HG02610 (cell line): ENCODE data around the gene TRPV5.
A peak's percentile ranks its signal among the peaks of the same experiment; 100 is the strongest.

Experiments
- ATAC-seq: cut with Tn5 transposase; IDR thresholded peaks from one replicate; pipeline ENCODE4 v1.9.1; 2021; ENCODE audit warnings: mild to moderate bottlenecking, moderate library complexity; ENCODE audit not compliant: unreplicated experiment

The TRPV5 gene

DNA sequence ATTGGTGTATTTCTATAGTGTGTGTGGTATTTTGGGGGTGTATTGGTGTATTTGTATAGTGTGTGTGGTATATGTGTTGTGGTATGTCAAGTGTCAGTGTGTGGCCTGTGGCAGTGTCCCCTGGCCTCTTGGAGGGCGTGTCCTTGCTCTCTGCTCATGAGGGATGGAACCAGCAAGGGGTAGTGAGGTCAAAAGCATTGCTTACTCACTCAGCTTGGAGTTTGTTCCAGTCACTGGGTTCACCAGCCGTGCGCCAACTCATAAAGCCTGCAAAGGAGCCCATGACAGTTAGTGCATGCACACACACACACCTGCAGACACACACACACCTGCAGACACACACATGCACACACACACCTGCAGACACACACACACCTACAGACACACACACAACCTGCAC, 43.7 kb downstream of the TRPV5 start:
- no peak for ATAC-seq

DNA sequence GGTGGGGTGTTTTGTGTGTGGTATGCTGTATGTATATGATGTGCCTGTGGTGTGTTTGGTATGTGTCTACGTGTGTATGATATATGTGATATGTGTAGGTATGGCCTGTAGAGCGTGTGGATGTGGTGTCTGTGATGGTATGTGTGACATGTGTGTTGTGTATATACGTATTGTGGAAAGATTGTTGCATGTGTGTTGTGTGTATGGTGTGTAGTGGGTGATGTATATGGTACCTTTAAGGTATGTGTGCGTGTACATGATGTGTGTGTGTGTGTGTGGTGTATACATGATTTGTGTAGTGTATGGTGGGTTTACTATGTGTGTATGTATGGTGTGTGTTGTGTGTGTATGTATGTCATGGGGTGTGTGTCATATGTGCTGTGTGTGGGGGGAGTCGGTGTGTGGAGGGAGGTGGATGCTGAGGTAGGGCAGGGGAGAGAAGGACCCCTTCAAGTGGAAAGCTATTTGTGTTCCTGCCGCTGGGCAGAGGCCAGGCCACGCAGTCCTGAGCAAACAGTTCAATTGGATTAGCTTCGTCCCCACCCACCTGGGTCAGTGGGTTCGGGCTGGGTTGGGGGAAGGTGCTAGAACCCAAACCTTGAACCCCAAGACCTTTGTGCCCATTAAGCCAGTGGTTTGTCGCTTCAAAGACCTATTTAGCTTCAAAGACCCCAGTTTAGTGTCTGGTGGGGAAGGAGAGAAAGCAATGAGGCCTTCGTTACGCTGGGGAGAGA, 46.1 kb downstream of the TRPV5 start:
- no peak for ATAC-seq

DNA sequence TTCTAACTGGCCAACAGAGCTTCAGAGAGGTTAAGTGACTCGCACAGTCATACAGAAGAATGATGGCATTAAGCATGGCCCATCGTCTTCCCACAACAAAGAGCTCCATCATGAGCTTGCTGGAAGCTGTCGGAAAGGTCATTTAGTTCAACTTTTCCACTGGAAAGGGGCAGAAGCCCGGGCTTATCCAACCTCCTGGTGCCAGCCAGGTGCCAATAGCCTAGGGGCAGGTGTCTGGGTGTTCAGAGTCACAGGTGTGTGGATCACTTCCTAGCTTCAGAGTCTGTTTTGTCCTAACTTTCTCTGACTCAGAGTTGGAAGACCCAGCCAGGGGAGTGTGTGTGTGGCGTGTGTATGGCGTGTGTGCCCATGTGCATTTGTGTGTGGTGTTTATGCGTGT, 46.7 kb downstream of the TRPV5 start:
- ATAC-seq = no peak

DNA sequence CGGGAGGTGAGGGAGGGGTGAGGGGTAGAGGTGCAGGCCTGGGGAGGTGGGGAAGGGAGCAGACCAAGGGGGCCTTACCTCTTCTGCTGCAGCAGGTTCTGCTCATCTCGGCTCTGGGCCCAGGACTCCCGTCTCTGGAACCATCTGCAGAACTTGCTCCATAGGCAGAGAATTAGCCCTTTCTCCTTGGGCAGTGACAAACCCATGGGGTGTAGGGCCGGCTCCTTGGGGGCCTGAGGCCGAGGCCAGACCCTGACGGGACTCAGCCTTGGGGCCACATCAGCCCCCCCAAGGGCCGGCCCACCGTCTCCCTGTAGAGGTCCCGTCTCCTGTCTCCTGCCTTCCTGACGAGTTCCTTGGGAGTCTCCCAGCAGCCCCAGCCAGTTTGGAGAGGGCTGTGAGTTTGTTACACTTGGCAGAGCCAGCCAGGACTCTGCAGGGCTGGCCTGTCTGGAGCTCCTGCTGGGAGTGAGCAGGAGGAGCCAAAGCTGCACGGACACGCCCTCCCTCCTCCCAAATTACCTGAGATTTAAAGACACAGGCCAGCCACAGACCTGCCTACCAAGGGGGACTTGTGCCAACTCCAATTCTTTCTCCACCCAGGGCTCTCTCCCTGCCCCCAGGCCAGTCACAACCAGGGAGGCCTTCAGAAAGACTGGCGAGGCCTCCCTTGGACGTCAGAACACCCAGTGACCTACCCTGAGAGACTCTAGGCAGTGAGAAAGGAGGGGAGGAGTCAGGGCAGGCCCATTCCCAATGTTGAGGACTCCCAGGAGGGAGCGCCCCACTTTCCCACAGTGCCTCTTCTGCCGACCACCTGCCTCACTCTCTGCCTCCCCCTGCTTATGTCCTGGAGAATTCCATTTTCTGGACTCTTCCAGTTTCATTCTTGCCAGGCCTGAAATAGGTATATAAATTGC, 48.0 kb downstream of the TRPV5 start, which contains the start of gene TRPV6:
Gene TRPV6 (minus strand): TSS at position 435 of the 920 bp plus-strand sequence.
- ATAC-seq = no peak

DNA sequence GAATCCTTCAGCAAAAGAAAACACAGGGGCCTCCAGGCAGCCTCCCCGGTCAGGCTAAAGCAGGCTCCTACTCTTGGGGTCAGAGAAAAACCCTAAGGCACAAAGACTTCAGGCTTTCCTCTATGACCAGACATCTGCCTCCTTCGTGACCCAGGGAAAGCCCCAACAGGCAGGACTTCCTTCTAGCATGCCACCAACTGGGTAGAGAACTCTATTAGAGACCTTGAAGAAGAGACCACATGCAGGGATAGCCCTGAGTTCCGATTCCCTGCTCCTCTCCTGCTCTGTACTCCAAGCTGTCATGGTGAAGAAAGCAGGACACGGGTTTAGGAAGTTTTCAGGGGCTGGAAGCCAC, 49.3 kb downstream of the TRPV5 start:
- no peak for ATAC-seq

DNA sequence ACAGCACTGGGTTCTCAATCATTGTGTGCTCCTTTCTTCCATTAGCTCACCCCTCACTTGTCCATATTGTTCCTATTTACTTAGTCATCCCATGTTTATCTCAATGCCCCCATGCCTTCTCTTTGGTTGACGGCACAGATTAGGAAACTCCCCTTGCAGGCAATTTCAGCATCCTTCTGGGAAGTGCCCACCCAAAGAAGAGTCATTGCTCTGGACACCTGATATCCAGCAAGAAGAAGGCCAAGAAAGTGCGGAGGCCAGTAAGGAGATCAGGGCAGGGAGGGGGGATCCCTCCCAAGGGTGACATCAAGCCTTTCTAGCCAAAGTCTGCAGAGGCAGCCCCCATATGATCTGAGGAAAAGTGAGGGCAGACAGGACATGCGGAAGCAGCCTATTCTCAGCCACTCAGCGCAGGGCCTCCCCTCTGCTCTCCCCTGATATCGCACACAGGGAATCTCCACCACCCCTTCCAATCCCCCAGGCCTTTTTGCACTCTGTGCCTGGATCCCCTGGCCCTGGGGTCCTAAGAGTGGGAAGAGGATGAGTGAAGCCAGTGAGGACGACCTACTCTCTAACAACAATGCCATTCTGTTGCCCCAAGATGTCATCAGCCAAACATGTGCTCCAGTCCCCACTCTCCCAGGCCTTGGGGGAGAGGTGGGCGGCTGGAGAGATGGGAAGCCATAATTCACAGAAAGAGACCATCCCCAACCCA, 49.8 kb downstream of the TRPV5 start:
- ATAC-seq = no peak

DNA sequence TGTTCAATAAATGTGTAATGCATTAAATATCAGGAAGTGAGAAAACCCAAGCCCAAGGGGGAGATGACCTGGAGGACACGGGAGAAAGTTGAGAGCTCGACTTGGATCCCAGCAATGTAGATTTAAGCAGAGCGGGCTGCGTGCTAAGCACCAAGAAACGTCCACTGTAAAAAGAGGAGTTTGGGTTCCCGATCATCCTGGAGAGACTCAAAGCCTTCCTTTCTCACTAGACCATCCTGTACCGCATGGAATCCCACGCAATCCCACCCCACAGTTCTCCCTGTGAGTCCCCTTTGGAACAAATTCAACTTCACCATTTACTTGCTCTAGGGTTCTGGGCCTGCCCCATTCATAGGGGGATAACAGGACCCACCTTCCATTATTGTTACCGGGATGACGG, 50.4 kb downstream of the TRPV5 start:
- no peak for ATAC-seq

DNA sequence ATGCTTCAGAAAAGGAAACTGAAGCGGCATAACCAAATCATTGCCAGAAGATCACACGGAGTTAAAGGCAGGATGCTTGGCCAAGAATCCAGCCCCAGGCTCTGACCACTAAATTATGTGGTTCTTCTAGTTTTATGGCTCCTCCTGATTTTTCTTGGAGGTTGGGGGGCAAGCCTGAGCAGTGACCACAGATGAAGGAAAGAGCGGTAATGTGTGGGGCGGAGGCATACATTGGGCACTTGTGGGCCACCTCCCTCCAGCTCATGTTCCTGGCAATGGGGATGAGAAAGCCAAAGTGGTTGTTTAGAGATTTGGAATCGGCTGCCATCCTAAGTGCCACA, 51.2 kb downstream of the TRPV5 start:
- no peak for ATAC-seq

DNA sequence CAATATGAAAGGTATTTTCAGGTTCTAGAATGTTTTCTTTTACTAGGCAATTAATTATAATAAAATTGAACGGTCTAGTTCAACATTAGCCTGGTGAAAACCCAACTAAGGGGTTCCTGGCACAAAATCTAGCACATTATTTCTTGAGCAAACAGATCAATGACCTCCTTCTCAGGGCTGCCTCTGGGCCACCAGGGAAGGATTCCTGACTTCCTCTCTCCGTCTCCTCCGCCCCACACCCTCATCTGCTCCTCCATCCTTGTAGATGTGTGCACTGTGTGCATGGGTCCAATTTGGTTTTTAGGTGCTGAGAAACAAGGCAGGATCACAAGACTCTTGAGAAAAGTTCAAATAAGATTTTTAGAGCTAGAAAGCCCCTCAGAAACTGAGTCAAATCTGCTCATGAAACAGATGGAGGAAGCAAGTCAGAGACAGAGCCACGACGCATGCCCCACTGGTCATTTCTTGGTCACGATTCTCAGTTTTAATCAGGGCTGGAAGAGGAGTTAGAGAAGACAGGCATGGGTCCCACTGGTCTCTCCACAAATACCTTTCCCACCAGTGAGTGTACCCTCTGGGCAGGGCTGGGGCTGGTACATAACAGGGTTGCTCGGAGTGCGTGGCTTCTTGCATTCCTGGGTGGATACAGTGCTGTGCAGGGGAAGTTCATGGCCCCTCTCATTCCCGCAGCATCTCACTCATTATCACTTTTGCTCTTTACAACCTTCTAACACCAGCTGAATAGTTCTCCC, 51.8 kb downstream of the TRPV5 start:
- no peak for ATAC-seq

DNA sequence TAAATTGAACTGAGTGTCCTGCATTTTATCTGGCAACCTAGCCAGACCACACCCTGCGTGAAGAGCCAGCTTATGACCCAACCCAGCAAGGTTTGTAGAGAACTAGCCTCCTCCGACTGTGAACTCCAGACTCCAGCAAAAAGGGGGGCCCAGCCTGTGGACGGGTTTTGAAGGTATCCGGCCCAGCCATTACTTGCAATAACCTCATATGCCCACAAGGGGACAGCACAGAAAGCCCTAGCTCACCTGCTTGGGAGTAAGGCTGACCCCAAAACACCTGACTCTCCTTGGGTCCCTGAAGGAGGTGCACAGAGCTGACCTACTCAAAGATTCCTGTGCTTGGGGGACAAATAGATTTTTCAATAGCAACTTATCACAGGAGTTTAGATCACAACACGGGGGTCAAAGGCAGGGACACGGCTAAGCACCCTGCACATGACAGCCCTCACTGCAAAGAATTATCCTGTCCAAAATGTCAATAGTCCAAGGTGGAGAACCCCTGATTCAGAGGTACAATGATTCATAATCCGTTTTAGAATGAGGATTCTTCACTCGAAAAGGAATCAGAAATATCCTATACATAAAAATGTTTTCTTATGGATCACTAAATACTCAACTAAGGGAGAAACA, 52.6 kb downstream of the TRPV5 start:
- no peak for ATAC-seq

DNA sequence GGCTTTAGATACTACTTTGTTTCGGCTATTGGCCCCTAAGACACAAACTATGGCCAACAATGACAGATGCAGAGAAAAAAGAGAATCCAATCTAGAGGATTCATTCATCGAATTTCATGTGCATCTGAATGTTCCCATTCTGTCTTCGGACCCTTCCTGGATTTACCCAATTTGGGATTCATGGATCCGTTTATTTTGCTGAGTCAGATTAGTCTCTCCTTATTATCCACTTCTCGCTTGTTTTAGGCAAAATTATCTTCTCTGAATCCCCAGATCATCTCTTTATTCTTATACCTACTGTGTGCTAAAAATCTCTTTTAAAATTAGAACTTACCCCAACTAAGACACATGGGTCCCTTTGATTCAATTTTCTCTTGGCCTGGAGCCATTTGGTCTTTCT, 54.5 kb downstream of the TRPV5 start:
- no peak for ATAC-seq

DNA sequence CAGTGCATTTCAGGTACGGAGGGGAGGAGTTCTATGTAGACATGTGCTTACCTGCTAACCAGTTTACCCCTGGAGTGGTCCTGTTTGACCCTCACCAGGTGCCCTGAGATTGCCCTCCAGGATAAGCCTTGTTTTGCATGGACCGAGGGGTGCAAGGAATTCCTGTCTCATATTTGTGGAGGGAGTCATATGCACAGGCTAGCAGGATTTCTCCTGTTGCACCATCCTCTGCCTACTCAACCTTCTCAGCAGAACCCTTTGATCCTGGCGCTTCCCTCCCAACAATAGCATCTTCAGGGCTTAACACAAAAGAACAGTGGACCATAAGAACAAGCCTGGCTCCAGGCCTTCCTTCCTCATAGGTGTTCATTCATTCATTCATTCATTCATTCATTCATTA, 55.2 kb downstream of the TRPV5 start:
- ATAC-seq = no peak

DNA sequence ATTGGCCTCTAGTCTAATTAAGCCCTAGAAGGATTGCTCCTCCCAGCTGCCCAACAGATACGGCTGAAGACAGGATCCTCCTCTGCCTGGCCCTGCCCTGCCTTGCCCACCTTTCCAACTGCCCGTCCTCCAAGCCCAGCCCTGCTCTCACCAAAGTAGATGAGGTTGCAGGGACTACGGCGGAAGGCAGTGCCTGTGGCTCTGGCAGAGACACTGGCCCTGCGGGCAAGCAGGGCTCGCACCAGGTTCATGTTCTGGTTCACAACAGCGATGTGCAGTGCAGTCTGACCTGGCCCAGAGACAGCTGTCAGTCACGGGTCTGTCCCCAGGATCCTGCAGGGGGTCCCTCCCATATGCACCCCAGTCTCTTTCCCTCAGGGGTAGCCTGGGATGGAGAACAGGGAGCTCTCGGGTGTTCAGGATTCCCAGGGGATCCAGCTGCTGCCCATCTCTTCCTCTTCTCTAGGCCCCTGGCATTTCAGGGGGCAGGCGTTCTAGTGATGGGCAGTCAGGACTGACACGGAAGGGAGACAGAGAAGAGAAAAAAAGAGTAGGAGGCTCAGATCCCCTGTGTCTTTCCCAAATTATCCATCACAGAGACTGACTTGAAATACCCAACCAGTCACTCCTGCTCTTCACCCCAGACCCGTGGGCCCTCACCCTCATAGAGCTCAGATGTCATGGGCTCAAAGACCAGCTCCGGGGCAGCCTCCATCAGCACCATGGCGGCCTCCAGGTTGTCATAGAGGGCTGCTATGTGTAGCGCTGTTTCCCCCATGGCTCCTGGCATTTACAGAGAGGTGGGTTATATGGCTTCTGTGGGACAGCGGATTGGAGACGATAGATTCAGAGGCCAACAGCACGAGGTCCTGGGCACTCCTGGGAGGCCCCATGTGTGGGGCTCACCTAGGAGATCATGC, 56.3 kb downstream of the TRPV5 start:
- ATAC-seq = no peak

DNA sequence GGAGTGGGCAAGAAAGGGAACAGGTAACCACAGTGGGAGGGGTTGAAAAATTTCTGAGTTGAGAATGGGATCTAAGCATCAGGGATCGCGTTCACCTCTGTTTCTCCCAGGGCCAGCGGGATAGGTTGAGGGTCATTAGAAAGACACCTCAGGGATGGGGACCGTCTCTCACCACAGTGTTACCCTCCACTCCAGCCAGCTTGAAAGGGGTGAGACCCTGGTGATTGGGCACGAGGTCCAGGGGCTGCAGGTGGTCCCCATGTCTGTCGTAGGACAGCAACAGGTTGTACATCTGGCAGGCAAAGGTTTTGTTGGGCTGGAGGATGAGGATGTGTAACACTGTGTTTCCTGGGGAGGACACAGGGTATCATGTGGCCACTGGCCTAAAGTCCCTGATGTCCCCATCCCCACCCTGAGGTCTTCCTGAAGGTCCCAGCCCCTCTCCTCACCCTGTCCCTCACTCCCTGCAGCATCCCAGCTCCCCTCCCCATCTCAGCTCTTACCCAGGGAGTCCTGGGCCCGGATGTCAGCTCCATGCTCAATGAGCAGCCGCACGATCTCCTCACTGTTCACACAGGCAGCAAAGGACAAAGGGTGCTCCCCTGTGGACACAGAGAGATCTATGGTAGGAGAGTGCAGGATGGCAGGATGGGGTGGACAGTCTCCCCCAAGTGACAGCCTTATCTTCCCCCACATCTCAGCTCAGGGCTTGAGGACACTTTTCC, 57.1 kb downstream of the TRPV5 start:
- ATAC-seq = no peak

DNA sequence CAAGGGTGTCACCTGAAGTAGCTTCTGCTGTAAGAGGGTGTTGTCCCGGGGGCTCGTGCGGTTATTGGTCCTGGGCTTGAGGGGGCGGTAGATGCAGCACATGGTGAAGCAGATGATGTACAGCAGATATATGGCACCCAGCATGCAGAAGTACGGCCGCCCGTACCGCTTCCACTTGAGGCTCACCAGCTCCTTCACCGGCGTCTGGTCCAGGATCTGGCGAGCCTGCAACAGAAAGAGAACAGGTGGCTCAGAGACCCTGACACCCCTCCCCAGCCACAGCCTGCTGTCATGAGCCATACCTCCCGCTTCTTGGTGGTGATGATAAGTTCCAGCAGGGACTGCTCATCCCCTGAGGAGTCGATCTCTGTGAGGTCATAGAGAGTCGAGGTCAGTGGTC, 58.1 kb downstream of the TRPV5 start:
- ATAC-seq = no peak

DNA sequence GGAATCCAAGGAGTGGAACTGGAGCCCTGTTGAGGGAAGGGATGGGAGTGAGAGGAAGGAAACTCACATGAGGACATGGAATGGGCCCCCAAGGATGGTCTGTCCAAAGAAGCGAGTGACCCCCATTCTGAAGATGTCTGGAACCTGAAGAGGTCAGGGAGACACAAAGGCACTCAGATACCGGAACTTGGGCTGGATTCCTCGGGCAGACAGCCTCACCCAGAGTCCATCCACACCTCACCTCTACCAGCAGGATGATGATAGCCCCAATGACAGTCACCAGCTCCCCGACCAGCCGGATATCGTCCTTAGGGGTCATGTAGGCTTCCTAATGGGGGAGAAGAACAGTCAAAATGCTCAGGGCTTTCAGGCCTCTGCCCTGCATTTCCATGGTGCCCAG, 58.7 kb downstream of the TRPV5 start:
- ATAC-seq = no peak

DNA sequence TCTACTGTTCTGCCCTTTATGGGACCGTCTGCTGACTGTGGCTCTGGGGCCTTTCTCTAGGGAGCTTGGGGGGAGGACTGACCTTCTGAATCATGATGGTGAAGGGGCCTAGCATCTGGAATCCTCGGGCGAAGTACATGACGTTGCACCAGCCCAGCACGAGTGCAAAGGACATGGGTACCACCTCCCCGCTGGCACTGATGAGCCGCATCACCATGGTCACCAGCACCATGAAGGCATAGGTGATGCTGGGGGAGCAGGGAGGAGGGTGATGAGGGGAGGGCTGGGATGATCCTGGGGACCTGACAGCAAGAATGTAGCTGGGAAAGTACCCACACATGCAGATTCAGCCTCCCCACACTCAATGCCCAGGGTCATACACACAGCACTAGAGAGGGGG, 59.1 kb downstream of the TRPV5 start:
- no peak for ATAC-seq

DNA sequence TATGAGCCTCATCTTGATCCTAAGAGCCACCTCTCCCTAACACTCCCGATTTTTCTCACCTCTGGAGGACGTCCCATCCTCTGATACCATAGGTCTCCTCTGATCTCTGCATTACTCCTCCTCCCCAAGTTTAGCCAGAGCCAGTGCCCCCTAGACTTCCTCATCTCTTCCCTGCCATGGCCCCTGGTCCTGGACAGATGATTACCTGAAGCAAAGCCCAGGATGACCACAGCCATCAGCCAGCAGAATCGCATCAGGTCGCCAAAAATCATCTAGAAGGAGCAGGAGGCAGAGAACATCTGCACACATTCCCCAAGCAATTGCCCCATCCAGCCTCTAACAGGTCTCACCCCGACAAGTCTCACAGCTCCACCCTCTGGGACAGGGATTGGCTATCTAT, 59.7 kb downstream of the TRPV5 start:
- ATAC-seq = no peak

DNA sequence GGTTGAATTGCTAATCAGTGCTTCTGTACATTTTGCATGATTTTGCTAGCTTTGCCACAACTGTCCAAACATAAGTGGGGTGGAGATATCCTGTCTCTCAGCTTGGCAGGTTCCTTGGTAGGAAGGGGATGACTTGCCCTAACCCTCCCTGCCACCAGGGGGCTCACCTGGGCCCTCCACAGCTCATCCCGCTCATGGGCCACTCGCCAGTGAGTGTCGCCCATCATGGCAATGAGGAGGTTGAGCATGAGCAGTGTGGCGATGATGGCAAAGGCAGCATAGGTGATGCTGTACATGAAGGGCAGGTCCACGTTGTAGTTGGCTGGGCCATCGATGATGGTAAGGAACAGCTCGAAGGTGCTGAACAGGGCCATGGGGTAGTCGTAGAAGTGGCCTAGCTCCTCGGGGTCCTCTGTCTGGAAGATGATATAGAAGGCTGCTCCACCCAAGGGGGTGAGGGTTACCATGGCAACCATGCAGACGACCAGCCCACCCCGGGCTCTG, 60.2 kb downstream of the TRPV5 start:
- ATAC-seq = peak; percentile 47
